CD1c-positive myeloid dendritic cell (primary cell): ENCODE measurements around the gene ABCB8.
"Not testable (repeated sequence)": the region's sequence is repeated elsewhere in the genome, so short reads cannot be mapped to it uniquely, and the experiment has no call there.

Experiments
- DNase-seq: peaks from one replicate; pipeline ENCODE4 v3.0.0-alpha.2; 2016; ENCODE audit errors: extremely low spot score

ABCB8 gene

GRCh38 chr7:150997817-150998216 lies 30.4 kb upstream of the ABCB8 start:
- no peak for DNase-seq

DNA sequence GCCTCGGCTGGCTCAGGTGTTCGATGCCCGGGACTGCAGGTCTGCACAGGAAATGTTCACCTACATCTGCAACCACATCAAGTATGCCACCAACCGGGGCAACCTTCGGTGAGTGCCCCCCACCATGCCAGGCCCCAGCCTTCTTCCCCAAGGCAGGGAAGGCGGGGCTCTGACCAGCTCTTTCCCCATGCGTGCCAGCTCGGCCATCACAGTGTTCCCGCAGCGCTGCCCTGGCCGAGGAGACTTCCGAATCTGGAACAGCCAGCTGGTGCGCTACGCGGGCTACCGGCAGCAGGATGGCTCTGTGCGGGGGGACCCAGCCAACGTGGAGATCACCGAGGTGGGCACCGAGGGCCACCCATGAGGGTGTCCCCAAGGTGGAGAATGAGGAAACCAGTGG lies 29.9 kb upstream of the ABCB8 start:
- no peak for DNase-seq

DNA sequence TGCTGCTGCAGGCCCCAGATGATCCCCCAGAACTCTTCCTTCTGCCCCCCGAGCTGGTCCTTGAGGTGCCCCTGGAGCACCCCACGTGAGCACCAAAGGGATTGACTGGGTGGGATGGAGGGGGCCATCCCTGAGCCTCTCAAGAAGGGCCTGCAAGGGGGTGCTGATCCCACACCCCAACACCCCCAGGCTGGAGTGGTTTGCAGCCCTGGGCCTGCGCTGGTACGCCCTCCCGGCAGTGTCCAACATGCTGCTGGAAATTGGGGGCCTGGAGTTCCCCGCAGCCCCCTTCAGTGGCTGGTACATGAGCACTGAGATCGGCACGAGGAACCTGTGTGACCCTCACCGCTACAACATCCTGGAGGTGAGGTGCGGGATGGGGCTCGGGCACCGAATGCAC lies 29.2 kb upstream of the ABCB8 start:
- DNase-seq: no peak

DNA sequence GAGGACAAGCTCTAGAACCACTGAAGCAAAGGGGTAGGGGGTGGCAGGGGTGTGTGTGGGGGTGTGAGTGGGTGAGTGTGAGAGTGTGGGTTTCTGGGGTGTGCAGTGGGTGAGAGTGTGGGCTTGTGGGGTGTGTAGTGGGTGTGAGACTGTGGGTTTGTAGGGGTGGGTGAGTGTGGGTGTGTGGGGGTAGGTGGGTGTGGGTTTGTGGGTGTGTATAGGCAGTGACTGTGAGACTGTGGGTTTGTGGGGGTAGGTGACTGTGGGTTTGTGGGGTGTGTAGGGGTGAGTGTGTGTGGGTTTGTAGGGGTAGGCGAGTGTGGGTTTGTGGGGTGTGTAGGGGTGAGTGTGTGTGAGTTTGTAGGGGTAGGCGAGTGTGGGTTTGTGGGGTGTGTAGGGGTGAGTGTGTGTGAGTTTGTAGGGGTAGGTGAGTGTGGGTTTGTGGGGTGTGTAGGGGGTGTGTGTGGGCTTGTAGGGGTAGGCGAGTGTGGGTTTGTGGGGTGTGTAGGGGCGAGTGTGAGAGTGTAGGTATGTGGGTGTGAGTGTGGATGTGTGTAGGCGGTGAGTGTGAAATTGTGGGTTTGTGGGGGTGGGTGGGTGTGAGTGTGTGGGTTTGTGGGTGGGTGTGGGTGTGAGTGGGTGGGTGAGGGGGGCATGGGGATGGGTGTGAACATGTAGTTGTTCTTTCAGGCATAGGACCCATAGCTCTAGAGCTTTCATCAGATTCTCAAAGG lies 28.6 kb upstream of the ABCB8 start:
- no peak for DNase-seq

- no peak for DNase-seq
Measured at GRCh38 chr7:151000897-151001495, 27.3 kb upstream of the ABCB8 start.

DNA sequence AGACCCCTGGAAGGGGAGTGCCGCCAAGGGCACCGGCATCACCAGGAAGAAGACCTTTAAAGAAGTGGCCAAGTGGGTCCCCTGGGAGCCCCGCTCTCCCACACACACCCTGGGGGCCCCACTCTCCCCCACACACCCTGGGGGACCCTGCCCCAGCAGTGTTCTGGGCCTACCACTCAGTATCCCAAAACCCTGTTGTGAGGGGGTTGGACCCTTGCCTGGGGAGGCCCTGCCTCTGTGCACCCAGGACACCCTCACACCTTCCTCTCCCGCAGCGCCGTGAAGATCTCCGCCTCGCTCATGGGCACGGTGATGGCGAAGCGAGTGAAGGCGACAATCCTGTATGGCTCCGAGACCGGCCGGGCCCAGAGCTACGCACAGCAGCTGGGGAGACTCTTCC lies 26.7 kb upstream of the ABCB8 start:
- no peak for DNase-seq

- DNase-seq: no peak
Measured at GRCh38 chr7:151003572-151003971, 24.7 kb upstream of the ABCB8 start.

DNA sequence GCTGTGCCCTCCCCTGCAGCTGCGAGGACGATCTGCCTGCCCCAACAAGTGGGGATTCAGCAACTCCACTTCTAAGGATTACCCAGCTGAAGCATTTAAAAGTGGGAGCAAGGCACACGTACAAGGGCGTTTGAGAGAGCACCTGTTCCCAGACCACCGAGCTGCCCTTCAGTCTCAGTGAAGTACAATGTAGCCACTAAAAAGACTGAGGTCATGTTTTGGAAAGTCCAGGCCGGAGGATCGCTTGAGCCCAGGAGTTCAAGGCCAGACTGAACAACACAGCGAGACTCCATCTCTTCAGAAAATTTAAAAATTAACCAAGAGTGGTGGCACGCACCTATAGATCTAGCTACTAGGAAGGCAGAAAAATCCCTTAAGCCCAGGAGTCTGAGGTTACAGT lies 22.7 kb upstream of the ABCB8 start:
- DNase-seq: no peak

DNA sequence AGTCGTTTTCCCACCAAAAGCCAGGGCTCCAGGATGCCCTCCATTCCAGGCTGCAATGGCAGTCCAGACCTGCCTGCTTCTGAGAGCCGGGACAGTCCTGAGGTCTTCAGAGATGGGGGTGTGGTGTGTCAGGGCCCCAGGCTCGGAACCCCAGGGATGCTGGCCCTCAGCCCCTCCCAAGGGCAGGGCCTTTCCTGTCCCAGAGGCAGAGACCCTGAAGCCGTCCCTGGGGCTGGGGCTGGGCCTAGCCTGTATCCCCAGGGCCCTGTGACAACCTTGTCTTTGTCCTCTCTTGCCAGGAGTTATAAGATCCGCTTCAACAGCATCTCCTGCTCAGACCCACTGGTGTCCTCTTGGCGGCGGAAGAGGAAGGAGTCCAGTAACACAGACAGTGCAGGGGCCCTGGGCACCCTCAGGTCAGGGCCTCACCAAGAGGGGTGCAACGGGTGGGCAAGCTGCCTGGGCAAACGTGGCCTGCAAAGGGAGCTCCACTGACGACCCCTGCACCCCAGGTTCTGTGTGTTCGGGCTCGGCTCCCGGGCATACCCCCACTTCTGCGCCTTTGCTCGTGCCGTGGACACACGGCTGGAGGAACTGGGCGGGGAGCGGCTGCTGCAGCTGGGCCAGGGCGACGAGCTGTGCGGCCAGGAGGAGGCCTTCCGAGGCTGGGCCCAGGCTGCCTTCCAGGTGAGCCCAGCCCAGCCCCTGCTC lies 21.5 kb upstream of the ABCB8 start:
- DNase-seq: no peak

DNA sequence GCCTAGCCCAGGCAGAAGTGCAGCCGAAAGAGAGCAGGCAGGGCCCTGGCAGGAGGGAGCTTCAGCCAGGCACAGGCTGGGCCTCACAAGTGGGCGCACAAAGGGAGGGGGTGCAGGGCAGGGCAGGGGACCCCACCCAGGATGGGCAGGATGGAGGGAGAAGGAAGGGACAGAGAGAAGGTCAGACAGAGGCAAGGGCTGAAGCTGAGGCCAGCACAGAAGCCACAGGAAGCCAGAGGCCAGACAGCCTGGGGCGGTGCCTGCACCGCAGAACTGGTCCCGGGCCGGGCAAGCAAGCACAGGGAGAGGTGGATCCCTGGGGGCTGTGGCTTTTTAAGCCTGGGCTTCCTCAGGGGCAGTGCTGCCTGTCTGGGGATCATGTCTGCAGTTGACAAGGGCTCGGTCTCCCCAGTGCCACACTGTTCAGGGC lies 20.8 kb upstream of the ABCB8 start:
- DNase-seq: no peak

DNA sequence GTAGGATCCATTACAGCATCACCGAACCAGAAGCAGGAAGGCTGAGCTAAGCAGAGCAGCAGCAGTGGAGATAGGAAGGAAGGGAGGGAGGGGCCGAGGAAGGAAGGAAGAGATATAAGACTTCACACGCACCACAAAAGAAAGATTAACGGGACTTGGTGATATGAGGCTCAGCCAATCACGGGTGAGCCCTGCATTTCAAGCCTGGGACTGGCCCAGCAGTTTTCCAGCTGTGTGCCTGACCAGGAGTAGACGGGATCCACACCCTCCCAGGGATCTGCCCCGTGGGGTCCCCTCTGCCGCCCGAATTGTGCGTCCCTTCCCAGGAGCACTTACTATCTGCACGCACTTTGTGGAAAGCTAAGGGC lies 20.1 kb upstream of the ABCB8 start:
- no peak for DNase-seq

DNA sequence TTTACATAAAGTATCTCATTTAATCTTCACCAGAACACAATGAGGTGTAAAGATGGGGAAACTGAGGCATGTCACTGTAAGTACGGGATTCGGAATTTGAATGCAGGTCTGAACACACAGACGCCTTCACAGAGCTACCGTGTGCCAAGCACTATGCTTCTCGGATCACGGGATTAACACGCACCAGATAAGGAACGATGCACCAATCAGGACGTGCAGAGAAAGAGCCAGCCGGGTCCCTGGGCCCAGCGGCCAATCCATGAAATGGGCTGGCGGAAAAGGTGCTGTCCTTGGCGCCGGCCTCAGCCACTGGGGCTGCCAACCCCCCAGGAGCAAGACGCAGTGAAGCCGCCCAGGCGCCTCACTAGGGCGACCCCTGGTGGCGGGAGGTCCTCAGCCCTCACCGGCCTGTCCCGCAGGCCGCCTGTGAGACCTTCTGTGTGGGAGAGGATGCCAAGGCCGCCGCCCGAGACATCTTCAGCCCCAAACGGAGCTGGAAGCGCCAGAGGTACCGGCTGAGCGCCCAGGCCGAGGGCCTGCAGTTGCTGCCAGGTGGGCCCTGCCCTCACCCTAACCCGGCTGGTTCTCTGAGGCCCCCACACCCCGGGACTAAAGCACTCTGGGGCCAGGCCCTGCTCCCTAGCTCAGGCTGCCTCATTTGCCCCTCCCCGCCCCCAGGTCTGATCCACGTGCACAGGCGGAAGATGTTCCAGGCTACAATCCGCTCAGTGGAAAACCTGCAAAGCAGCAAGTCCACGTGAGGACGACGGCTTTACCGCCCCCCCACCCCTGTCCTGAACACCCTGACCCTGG lies 19.5 kb upstream of the ABCB8 start:
- DNase-seq: peak; percentile 71

DNA sequence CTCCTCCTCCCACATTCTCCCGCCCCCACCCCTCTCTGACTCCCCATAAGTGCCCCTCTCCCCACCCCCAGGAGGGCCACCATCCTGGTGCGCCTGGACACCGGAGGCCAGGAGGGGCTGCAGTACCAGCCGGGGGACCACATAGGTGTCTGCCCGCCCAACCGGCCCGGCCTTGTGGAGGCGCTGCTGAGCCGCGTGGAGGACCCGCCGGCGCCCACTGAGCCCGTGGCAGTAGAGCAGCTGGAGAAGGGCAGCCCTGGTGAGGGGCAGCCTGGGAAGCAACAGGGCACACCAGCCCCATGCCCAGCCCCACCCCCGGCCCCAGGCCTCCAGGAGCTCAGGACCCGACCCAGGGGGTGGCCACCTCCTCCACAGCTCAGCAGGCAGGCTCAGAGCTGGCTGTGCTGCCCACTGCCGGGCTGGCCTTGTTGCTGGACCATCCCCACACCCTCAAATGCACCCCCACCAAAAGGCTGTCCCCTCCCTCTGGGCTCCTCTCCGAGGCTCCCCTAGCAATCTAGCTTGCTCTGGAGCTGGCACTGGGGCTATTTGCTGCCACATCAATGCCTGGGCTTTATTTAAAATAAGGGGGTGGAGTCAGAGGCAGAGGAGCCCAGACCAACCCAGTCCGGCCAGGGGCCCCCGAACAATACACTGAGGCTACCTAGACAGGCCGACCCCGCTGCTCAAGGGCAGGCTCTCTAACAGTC lies 18.8 kb upstream of the ABCB8 start:
- DNase-seq: no peak

GRCh38 chr7:151010037-151010306 lies 18.3 kb upstream of the ABCB8 start:
- no peak for DNase-seq

DNA sequence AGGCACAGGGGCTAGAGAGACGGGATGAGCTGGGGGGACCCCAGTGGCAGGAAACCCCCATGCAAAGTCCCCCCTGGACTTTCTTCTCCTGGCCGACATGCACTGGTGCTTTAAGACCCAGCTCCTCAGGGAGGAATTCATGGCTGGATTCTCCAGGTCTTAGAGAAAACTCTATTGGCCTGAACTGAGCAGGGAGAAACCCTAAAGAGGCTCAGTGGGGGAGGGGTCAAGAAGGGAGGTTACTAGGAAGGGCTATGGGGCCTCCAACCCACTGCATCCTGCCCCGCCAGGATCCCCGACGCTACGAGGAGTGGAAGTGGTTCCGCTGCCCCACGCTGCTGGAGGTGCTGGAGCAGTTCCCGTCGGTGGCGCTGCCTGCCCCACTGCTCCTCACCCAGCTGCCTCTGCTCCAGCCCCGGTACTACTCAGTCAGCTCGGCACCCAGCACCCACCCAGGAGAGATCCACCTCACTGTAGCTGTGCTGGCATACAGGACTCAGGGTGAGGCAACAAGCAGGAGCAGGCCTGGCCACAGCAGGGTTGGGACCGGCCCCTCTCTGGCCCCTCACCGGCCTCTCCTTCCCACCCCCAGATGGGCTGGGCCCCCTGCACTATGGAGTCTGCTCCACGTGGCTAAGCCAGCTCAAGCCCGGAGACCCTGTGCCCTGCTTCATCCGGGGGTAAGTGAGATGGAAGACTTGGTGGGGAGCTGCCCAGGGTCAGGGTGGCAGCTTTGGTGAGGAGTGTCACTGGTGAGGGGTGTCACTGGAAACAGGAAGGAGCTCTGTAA lies 17.7 kb upstream of the ABCB8 start:
- DNase-seq: peak; percentile 69

- DNase-seq: peak; percentile 49
Measured at GRCh38 chr7:151011097-151011409, 17.2 kb upstream of the ABCB8 start.

DNA sequence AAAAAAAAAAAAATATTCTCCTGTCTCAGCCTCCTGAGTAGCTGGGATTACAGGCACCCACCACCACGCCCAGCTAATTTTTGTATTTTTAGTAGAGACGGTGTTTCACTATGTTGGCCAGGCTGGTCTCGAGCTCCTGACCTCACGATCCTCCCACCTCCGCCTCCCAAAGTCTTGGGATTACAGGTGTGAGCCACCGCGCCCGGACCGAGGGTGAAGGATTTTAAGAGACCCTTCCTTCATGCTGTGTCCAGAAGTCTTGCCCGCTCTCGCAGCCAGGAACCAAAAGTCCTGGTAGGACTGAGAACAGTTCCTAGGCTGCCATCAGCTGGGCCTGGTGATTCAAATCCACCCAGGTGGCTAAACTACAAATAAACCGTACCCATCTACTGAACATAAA lies 16.6 kb upstream of the ABCB8 start:
- not testable (repeated sequence) for DNase-seq

- DNase-seq: no peak
Measured at GRCh38 chr7:151012031-151012692, 16.1 kb upstream of the ABCB8 start.

DNA sequence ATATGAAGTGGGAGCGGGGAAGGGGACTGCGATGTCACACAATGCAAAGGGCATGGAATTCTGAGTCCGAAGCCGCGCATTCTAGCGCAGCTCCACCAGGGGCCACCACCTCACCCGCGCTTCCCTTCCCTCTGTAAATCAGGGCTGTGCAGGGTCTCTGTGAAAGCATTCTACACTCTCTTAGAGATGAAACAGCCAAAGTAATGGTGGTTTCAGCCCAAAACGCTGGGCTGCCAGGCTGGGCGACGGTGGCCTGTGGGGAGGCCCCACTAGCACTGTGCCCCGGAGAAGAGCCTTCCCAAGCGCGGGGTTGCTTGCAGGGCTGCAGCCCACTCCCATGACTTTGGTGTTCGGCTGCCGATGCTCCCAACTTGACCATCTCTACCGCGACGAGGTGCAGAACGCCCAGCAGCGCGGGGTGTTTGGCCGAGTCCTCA lies 15.3 kb upstream of the ABCB8 start:
- peak; percentile 41 for DNase-seq

GRCh38 chr7:151013356-151013732 lies 14.9 kb upstream of the ABCB8 start:
- DNase-seq: no peak
